Activated CD4-positive, alpha-beta T cell treated with anti-CD3 and anti-CD28 coated beads, Interleukin-2, amount 10 ng/mL, durations not matched to agents 24 days and 14 days (primary cell): Measurements from ENCODE around the gene ADGRG2. TPM values are rescaled to one million over a fixed set of nuclear protein-coding genes. Genes with fewer than 3 reads are reported as not detected.
A peak's percentile ranks its signal among the peaks of the same experiment; 100 is the strongest.
"Not testable (repeated sequence)": the region's sequence is repeated elsewhere in the genome, so short reads cannot be mapped to it uniquely, and the experiment has no call there.

Source experiments
- DNase-seq: peaks from one replicate; pipeline ENCODE4 v3.0.0; 2022
- H3K27ac Mint-ChIP-seq: one replicate; pipeline ENCODE4 v1.8.0; 2022; ENCODE audit warnings: mild to moderate bottlenecking, mixed read lengths
- H3K27me3 Mint-ChIP-seq: one replicate; pipeline ENCODE4 v1.8.0; 2022; ENCODE audit warnings: mixed read lengths
- H3K36me3 Mint-ChIP-seq: one replicate; pipeline ENCODE4 v1.8.0; 2022; ENCODE audit warnings: low read depth, mild to moderate bottlenecking, mixed read lengths
- H3K4me1 Mint-ChIP-seq: one replicate; pipeline ENCODE4 v1.8.0; 2021; ENCODE audit warnings: mixed read lengths
- H3K4me3 Mint-ChIP-seq: one replicate; pipeline ENCODE4 v1.8.0; 2022; ENCODE audit warnings: mild to moderate bottlenecking, moderate library complexity, mixed read lengths
- H3K9me3 Mint-ChIP-seq: one replicate; pipeline ENCODE4 v1.8.0; 2021; ENCODE audit warnings: mixed read lengths
- intact Hi-C: fragments of 100-400 bp; cut with micrococcal nuclease; formaldehyde crosslinking; loops from one replicate; pipeline ENCODE4 v1.15.1; 2023
- total RNA-seq: library from RNA; stranded (reverse); gene quantifications from 2 replicates; pipeline ENCODE4 v1.2.3, GENCODE V29; 2022

Gene ADGRG2
- total RNA-seq, 1 donor from 2014 or later: not detected

DNA sequence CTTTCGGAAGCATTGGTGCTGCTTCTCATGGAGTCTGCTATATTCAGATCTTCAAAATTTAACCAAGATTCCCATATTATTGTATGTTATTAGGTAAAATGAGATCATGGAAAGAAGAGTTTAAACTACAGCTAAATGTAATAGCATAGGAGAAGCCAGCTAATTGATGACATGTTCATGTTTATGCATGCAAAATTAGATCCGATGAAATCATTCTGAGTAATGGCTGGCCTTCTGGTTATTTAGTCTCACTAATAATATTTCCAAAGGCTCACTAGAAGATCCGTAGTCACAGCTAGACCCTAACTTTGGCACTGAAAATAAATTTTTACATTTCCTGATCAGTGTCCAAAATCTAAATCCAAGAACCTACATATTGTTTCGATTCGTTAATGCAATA is 118.5 kb downstream of the ADGRG2 start:
- Mint-ChIP-seq H3K9me3 (no peaks in the 10 kb centered on the region), H3K4me1 (no peaks in the 10 kb centered on the region), H3K4me3 (no peak overlapping the region), H3K27ac (no peak overlapping the region), H3K36me3 (no peaks in the 10 kb centered on the region), H3K27me3 (no peaks in the 10 kb centered on the region)
- intact Hi-C loops: no loop called here
- DNase-seq: no peak

DNA sequence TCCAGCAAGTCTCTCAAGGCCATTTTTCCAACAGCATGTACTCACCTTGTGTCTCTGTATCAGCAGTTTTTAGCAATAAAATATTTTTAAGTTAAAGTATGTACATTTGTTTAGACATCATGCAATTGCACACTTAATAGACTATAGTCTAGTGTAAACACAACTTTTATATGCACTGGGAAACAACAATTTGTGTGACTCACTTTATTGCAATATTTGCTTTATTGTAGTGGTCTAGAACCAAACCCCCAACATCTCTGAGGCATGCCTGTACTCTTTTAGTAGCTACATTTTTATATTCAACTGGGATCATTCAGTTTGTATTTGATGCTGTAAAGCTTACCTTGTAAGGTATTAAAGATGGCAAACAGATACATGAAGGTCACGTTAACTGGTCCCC is 123.6 kb downstream of the ADGRG2 start:
- intact Hi-C loops: no loop called here
- DNase-seq: no peak
- H3K9me3 Mint-ChIP-seq: no peaks in the 10 kb centered on the region
- no peaks in the 10 kb centered on the region for H3K4me1 Mint-ChIP-seq
- H3K27me3 Mint-ChIP-seq: peaks cover 5% of the 10 kb centered on the region
- H3K36me3 Mint-ChIP-seq: no peaks in the 10 kb centered on the region
- no peak overlapping the region for H3K4me3 Mint-ChIP-seq
- no peak overlapping the region for H3K27ac Mint-ChIP-seq

DNA sequence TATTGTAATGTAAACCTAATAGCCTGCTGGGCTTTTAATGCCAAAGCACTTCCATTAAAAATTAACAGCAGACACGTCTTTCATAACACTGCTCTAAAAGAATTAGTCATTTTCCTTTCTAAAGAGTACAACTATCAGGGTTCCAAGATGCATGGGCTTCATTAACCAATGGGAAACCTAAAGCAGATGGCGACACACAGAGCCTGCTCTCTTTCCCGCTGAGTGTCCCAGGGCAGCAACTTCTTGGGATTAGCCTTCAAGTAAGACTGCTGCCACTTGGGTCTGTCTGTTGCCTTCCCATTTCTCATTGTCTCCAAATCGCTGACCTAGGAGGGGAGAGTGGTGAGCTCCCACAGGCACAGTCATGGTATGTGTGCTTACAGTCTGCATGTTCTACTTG is 124.4 kb downstream of the ADGRG2 start:
- no peak for DNase-seq
- Mint-ChIP-seq H3K4me1 (no peaks in the 10 kb centered on the region), H3K27me3 (peaks cover 5% of the 10 kb centered on the region), H3K36me3 (no peaks in the 10 kb centered on the region), H3K4me3 (no peak overlapping the region), H3K27ac (no peak overlapping the region), H3K9me3 (no peaks in the 10 kb centered on the region)
- intact Hi-C loops: no loop called here

DNA sequence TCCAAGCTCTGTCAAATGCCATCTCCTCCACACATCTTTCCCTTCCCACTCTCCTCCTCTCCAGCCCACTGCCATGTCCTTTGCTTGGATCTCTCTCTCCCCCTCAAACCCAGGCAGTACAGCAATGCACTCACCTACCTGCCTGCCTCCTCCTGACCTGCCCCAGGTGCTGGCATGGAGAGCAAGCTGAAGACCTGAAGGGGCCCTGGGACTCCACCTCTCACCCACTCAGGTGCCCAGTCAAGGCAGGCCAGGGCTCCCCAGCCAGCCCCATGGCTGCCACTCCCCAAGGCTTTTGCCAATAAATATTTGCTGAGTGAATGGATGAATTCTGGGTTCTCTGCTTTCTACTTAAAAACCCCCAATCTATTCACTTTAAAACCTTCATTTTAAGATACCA is 125.7 kb downstream of the ADGRG2 start:
- Mint-ChIP-seq H3K4me3 (no peak overlapping the region), H3K36me3 (no peaks in the 10 kb centered on the region), H3K4me1 (no peaks in the 10 kb centered on the region), H3K27me3 (peaks cover 5% of the 10 kb centered on the region), H3K9me3 (no peaks in the 10 kb centered on the region), H3K27ac (no peak overlapping the region)
- DNase-seq: no peak
- intact Hi-C loops: no loop called here

DNA sequence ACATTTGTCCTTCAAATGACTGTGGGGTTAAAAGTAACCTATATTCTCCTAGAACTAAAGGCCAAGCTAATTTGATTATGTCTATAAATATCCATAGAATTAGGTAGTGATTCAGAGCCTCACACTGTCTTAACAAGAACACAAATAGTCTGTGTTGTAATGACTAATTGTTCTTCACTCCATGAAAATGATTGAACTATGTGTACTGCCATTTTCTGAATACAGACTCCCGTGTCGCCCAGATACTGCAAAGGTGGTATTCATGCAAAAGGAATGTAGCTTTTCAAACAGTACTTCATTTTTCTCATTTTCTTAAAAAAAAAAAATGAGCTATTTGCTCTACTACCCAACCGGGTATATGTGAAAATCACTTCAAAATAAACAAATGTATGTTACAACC is 127.0 kb downstream of the ADGRG2 start:
- Mint-ChIP-seq H3K27ac (no peak overlapping the region), H3K9me3 (no peaks in the 10 kb centered on the region), H3K27me3 (peaks cover 5% of the 10 kb centered on the region), H3K36me3 (no peaks in the 10 kb centered on the region), H3K4me1 (no peaks in the 10 kb centered on the region), H3K4me3 (no peak overlapping the region)
- DNase-seq: no peak
- intact Hi-C loops: no loop called here

DNA sequence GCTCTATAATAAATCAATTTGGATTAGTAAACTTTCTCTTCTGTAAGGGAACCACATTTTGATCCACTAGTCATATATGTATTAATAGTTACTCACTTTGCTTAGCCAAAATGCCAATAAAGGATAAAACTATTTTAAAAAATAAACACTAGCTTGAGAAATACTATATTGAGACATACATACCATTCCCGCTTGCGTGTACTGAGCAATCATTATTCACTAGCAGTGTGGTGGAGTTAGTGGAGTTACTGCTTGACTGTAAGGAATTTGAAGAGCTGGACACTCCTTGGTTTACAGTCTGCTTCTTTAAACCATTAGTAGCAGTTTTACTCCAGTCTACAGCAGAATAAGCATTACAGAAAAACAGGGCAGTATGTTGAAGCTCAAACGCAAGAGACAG is 127.6 kb downstream of the ADGRG2 start:
- Mint-ChIP-seq H3K27me3 (peaks cover 5% of the 10 kb centered on the region), H3K4me1 (no peaks in the 10 kb centered on the region), H3K4me3 (no peak overlapping the region), H3K27ac (no peak overlapping the region), H3K36me3 (no peaks in the 10 kb centered on the region), H3K9me3 (no peaks in the 10 kb centered on the region)
- intact Hi-C loops: no loop called here
- DNase-seq: no peak

DNA sequence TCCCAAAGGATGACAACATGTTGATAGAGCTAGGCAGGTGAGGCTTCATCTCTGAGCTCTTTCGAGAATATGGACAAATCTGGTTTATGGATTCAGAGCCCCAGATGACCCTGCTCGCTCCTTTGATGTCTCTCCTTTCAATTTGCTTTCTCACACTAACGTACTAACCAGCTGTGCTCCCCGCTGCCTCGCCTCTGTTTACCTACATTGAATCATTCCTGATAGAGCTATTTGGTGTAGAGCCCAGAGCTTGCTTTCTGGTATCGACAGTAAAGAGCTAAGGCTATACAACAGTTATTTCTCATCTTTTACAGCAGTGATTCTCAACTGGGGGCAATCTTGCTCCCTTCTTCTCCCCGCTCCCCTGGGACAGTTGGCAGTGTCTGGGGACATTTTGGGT is 129.4 kb downstream of the ADGRG2 start:
- Mint-ChIP-seq H3K9me3 (no peaks in the 10 kb centered on the region), H3K27me3 (peaks cover 5% of the 10 kb centered on the region), H3K4me3 (no peak overlapping the region), H3K27ac (no peak overlapping the region), H3K4me1 (no peaks in the 10 kb centered on the region), H3K36me3 (no peaks in the 10 kb centered on the region)
- no peak for DNase-seq
- intact Hi-C loops: no loop called here

DNA sequence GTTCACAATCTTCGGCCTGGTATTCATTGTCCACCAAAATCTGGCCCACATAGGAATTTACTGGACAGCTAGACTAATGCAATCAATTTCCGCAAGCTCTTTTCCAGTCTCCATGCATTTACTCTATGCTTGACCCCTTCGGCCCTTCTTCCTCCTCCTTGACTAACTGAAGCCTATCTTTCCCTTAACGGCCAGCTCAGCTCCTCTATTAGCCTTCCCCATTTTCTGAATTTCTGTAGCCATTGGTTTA is 137.2 kb downstream of the ADGRG2 start:
- peak overlapping the region; percentile 82 for H3K4me3 Mint-ChIP-seq
- peak overlapping the region; percentile 90 for H3K27ac Mint-ChIP-seq
- H3K4me1 Mint-ChIP-seq: peaks cover 11% of the 10 kb centered on the region
- no peaks in the 10 kb centered on the region for H3K36me3 Mint-ChIP-seq
- no peak for DNase-seq
- no peaks in the 10 kb centered on the region for H3K9me3 Mint-ChIP-seq
- intact Hi-C loops: loop anchor here (2.0 kb wide), 1 partner anchor 30 kb away; no protein-coding TSS in a partner anchor
- no peaks in the 10 kb centered on the region for H3K27me3 Mint-ChIP-seq

DNA sequence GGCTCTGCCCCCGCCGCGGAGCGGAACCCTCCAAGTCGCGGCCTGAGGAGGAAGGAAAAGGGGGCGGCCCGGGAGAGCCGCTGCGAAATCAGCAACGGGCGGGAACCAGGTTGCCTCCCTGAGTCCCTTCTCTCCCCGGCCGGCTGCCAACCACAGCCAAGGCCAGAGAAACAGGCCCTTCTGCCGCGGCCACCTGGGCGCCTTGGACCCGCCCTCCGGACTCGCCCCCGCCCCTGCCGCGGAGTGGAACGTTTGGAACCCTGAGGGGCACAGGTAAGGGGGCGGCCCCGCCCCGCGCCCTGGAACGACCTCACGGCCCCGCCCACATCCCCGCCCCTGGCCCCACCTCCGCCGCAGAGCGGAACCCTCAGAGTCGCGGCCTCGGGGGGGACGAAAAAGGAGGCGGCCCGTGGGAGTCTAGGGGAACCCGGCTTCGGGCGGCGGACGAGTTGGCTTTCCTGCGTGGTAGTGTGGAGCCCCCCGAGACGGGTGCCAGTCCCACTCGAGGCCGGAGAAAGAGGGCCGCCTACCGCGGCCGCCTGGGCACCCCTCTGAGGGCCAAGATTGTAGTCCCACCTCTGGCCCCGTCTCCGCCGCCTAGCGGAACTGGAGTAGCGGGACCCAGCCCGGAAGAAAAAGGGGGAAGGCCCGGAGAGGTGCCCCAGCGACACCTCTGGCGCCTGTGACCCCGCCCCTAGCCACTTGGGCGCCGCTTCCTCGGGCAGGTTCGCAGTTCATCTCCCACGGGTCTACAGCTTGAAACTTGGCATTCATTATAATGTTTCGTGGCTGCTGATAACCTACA is 137.7 kb downstream of the ADGRG2 start:
- Mint-ChIP-seq H3K36me3 (no peaks in the 10 kb centered on the region), H3K4me1 (peaks cover 11% of the 10 kb centered on the region), H3K9me3 (no peaks in the 10 kb centered on the region), H3K4me3 (peak overlapping the region; percentile 82), H3K27me3 (no peaks in the 10 kb centered on the region), H3K27ac (peak overlapping the region; percentile 90)
- intact Hi-C loops: loop anchor here (1.0 to 2.0 kb wide), 4 partner anchors 30 to 559 kb away; partner anchors contain the start of genes CDKL5 and PDHA1
- DNase-seq: peak; percentile 94

DNA sequence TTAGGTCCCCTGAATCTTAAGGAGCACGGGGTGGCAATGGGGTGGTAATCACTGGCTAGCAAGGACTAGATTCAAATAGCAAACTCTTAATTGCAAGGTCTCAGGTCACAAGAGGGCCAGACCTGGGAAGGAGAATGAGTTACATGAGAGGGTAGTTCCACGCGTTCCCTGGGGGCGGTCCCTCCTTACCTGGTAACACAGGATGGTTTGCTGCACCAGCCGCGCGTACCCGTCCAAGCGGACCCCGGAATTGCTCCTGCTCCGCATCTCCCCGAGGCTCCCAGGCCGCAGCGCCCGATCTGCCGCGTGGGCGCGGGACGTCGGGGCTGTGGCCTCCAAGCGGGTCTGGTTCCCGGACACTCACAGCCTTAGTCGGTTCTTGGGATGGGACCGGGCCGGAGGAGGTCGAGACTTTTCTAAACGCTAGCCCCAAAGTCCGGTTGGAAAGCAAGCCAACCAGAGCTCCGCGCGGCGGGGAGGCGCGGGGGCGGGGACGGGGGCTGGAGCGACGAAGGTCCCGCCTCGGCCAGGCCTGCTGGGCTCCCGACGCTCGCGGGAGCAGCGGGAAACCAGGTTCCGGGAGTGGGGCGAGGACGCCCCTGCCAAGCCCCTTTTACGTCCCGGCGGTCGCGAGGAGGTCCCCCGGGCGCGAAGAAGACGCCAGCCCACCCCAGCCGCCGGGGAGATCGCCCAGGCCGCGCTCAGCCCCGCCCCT is 138.4 kb downstream of the ADGRG2 start, which contains the start of gene PHKA2:
PHKA2 (minus strand) TSS at position 449 of the 715 bp plus-strand sequence; CDS start at position 267, 182 bp downstream.
- no peaks in the 10 kb centered on the region for H3K9me3 Mint-ChIP-seq
- H3K4me1 Mint-ChIP-seq: peaks cover 11% of the 10 kb centered on the region
- no peaks in the 10 kb centered on the region for H3K36me3 Mint-ChIP-seq
- no peaks in the 10 kb centered on the region for H3K27me3 Mint-ChIP-seq
- H3K27ac Mint-ChIP-seq: peak within 1 kb of the TSS; percentile 90
- DNase-seq: peak; percentile 89
- intact Hi-C loops: loop anchor here (1.0 to 2.0 kb wide), 4 partner anchors 29 to 559 kb away; partner anchors contain the start of genes CDKL5 and PDHA1
- H3K4me3 Mint-ChIP-seq: peak within 1 kb of the TSS; percentile 82

DNA sequence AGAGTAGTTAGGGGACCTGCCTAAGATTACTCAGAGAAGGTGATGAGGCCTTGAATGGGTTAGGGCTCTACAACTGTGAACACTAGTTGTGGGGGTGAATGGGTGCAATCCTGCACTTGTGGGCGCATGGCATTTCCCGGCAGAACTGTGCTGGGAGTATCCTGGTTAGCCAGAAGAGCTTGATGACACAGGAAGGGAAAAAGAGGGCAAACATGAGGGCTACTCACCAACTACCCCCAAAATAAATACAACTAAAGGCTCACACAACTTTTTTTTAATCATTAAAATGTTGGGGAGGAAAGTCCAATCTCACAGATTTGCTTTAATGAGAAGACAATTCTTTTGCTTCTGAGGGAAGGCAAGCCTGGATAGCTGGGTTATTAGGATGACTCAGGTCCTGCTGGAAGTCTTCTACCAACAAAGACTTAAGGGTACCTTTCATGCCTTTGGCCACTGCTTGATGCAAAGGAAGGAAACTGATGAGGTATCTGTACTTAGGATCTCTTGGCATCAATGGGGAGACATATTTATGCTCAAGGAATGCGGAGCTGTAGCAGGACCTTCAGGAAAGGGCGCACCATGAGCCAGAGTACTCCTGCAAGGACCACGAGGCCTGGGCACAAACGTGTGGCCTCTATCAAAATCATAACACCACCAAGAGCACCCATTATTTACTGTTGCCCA is 141.0 kb downstream of the ADGRG2 start:
- intact Hi-C loops: no loop called here
- H3K9me3 Mint-ChIP-seq: no peaks in the 10 kb centered on the region
- H3K4me1 Mint-ChIP-seq: peaks cover 11% of the 10 kb centered on the region
- H3K4me3 Mint-ChIP-seq: no peak overlapping the region
- no peak overlapping the region for H3K27ac Mint-ChIP-seq
- no peak for DNase-seq
- H3K36me3 Mint-ChIP-seq: no peaks in the 10 kb centered on the region
- no peaks in the 10 kb centered on the region for H3K27me3 Mint-ChIP-seq

DNA sequence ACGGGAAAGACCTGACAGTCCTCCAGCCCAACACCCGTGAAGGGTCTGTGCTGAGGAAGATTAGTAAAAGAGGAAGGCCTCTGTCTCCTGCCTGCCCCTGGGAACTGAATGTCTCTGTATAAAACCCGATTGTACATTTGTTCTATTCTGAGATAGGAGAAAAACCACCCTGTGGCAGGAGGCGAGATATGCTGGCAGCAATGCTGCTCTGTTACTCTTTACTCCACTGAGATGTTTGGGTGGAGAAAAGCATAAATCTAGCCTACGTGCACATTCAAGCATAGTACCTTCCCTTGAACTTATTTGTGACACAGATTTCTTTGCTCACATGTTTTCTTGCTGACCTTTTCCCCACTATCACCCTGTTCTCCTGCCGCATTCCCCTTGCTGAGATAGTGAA is 142.0 kb downstream of the ADGRG2 start:
- H3K36me3 Mint-ChIP-seq, H3K27ac Mint-ChIP-seq, DNase-seq, H3K9me3 Mint-ChIP-seq, intact Hi-C loops, H3K4me3 Mint-ChIP-seq, H3K27me3 Mint-ChIP-seq, H3K4me1 Mint-ChIP-seq: not testable (repeated sequence)

DNA sequence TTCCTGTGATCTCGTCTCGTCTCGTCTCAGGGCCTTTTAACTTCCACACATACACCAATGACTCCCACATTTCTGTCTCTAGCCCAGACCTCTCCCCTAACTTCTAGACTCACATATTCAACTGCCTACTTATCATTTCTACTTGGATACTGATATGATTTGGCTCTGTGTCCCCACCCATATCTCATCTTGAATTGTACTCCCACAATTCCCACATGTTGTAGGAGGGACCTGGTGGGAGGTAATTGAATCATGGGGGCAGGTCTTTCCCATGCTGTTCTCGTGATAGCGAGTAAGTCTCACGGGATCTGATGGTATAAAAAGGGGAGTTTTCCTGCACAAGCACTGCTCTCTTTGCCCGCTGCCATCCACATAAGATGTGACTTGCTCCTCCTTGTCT is 147.3 kb downstream of the ADGRG2 start:
- Mint-ChIP-seq H3K36me3 (peaks cover 2% of the 10 kb centered on the region), H3K27ac (no peak overlapping the region), H3K9me3 (no peaks in the 10 kb centered on the region), H3K4me1 (no peaks in the 10 kb centered on the region), H3K27me3 (peaks cover 1% of the 10 kb centered on the region), H3K4me3 (no peak overlapping the region)
- DNase-seq: no peak
- intact Hi-C loops: no loop called here

DNA sequence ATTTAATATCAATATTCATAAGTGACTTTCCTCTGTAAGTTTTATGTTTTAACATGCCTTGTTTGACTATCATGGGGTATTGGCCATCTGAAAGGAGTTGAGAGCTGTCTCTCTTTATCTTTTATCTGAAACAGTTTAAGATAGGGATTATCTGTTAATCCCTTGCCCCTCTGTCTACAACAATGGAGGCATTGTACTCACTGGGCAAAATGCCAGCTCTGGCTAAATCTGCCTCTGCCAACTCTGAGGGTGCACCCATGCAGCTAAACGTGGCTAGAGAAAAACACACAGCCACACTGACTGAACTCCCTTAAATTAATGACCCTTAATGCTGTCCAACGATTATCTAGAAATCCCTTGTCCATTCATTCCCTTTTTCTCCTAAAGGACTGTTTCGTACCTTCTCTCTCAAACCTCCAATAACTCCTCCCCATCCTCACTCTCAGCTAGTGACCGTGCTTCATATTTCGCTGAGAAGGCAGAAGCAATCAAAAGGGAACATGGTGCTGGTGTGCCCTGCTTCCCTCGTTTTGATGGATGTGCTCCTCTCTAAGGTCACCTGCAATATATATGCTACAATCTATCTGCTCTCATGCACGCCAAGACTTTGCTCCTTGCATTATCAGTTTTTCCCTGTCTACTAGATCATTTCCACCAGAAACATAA is 148.6 kb downstream of the ADGRG2 start:
- Mint-ChIP-seq H3K4me1 (no peaks in the 10 kb centered on the region), H3K27me3 (peaks cover 1% of the 10 kb centered on the region), H3K36me3 (peaks cover 2% of the 10 kb centered on the region), H3K4me3 (no peak overlapping the region), H3K27ac (no peak overlapping the region), H3K9me3 (no peaks in the 10 kb centered on the region)
- intact Hi-C loops: no loop called here
- no peak for DNase-seq
